ENCODE measurements around the gene GSK3B.
"Not testable (repeated sequence)": the region's sequence is repeated elsewhere in the genome, so short reads cannot be mapped to it uniquely, and the experiment has no call there.

The GSK3B gene

GRCh38 chr3:120052225-120052624, 42.0 kb downstream of the GSK3B start:
- DNase-seq = no peak

- not testable (repeated sequence) for DNase-seq
Measured at GRCh38 chr3:120051570-120051969, 42.7 kb downstream of the GSK3B start.

GRCh38 chr3:120049881-120050539, 44.2 kb downstream of the GSK3B start:
- DNase-seq = no peak

- no peak for DNase-seq
Measured at GRCh38 chr3:120049072-120049471, 45.2 kb downstream of the GSK3B start.

- no peak for DNase-seq
Measured at GRCh38 chr3:120048355-120049041, 45.7 kb downstream of the GSK3B start.

DNA sequence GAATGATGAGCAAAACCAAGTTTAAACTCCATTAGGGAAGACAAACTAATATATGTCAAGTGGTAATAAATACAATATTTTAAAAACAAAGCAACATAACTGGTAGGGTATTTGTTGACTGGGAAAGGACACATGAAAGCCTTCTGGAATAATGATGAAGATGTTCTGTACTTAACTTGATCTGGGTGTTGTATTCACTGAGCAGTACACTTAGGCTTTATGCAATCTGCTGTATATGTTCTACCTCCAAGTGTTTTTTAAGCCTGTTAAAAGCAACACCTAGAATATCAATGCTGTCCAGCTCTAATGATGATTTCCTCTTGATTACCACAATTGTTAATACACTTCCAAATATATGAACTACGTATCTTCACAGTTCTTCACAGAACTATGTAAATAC, 46.6 kb downstream of the GSK3B start:
- no peak for DNase-seq

DNA sequence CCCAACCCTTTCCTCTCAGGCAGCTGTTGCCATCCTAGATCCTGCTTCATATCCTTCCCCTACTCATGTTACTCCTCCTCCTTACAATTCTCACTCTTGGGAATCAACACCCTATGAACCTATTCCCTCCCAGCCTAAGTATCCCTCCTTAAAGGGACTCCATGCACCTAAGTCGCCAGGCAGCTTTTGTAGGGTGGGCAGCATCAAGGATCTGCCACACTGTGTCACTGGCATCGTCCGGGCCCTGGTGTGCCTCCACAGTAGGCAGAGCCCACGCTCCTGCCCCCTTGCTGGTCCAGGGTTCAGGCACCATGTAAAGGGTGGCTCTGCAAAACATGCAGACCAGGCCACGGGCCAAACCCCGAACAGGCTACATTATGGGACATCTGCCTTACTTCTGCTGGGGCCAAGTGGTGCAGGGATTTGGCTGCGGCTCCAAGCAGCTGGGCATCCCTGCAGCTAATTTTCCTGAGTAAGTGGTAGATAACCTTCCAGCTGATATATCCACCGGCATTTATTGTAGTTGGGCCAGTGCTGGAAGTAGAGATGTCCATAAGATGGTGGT, 53.4 kb downstream of the GSK3B start:
- DNase-seq = no peak

GRCh38 chr3:120039642-120040610, 54.3 kb downstream of the GSK3B start:
- no peak for DNase-seq

GRCh38 chr3:120033596-120033995, 60.7 kb downstream of the GSK3B start:
- no peak for DNase-seq

GRCh38 chr3:120031561-120031960, 62.7 kb downstream of the GSK3B start:
- no peak for DNase-seq

- no peak for DNase-seq
Measured at GRCh38 chr3:120029749-120030148, 64.5 kb downstream of the GSK3B start.

- DNase-seq = no peak
Measured at GRCh38 chr3:120028271-120029047, 65.8 kb downstream of the GSK3B start.

- DNase-seq = no peak
Measured at GRCh38 chr3:120027226-120027625, 67.0 kb downstream of the GSK3B start.

GRCh38 chr3:120025520-120025919, 68.7 kb downstream of the GSK3B start:
- DNase-seq = no peak

- no peak for DNase-seq
Measured at GRCh38 chr3:120024103-120024502, 70.1 kb downstream of the GSK3B start.

DNA sequence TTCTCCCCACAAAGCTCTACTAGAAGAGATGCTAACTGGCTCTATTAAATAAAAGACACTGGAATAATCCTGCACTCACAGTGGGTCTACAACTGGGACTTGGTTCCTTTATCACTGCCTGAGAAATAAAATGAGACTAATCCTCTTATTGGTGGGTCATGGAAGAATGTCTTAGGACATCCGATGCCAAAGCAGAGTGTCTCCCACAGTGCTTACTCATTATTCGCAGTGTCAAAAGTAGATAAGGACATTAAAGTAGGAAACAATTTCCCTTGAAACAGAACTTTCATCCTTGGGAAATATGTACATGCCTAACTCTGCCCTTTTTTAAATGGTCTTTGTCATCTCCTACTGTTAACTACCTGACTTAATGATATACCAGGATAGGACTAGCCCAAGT, 71.5 kb downstream of the GSK3B start:
- no peak for DNase-seq

DNA sequence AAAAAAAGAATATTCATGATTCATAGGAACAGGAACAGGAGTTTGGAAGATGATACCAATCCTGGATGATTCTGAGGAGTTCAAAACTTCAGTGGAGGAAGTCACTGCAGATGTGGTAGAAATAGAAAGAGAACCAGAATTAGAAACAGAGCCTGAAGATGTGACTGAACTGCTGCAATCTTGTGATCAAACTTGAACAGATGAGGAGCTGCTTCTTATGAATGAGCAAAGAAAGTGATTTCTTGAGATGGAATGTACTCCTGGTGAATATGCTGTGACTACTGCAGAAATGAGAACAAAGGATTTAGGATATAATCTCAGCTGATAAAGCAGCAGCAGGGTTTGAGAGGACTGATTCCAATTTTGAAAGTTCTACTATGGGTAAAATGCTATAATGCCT, 72.7 kb downstream of the GSK3B start:
- DNase-seq = no peak

DNA sequence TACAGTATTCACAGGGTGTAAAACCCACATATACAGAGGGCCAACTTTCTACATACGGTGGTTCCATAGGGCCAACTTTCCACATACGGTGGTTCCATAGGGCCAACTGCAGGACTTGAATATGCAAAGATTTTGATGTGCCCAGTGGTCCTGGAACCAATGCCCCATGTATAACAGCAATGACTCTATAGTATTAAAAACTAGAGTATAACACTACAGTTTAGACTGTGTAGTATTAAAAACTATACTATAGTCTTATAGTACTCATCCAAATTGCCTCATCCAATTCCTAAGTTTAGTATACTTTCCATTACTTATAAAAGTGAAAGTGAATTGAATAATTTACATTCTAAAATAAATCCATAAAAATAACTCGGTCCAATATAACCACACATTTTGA, 75.9 kb downstream of the GSK3B start:
- DNase-seq = no peak

GRCh38 chr3:120017692-120018091, 76.6 kb downstream of the GSK3B start:
- no peak for DNase-seq

GRCh38 chr3:120013481-120013880, 80.8 kb downstream of the GSK3B start:
- DNase-seq = no peak

DNA sequence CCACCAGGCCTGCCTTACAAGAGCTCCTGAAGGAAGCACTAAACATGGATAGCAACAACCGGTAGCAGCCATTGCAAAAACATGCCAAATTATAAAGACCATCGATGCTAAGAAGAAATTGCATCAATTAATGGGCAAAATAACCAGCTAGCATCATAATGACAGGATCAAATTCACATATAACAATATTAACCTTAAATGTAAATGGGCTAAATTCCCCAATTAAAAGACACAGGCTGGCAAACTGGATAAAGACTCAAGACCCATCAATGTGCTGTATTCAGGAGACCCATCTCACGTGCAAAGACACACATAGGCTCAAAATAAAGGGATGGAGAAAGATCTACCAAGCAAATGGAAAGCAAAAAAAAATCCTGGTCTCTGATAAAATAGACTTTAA, 88.5 kb downstream of the GSK3B start:
- not testable (repeated sequence) for DNase-seq

- not testable (repeated sequence) for DNase-seq
Measured at GRCh38 chr3:120004008-120004498, 90.2 kb downstream of the GSK3B start.

All from SHP77 treated with DMSO at 0.1 percent for 48 hours (cell line).